ENCODE results near the gene NCOA3. TPM values are rescaled to one million over a fixed set of nuclear protein-coding genes. Genes with fewer than 3 reads are reported as not detected.
A peak's percentile ranks its signal among the peaks of the same experiment; 100 is the strongest.

Gene NCOA3
- polyA plus RNA-seq, 3 donors, result 13.5 to 21.8 (median 21.3) TPM

- H3K79me2 ChIP-seq (ENCODE audit: insufficient read depth, low read length), result peaks cover 100% of the 10 kb centered on the region
- Mint-ChIP-seq H3K27me3 (ENCODE audit: low read depth in 3 of 3) (peaks cover 0 to 1% (median 0%) of the 10 kb centered on the region in 3 donors), H3K27ac (no peak overlapping the region), H3K36me3 (peaks cover 9% of the 10 kb centered on the region in 2 donors), H3K9me3 (no peaks in the 10 kb centered on the region), H3K4me1 (peaks cover 30% of the 10 kb centered on the region), H3K4me3 (no peak overlapping the region)
- no peak overlapping the region for H3K4me2 ChIP-seq (replicated peaks; ENCODE audit: extremely low read depth, low read length, poor library complexity, severe bottlenecking)
- H3K4me1 ChIP-seq (ENCODE audit: control insufficient read depth in 1 of 2, insufficient read depth in 2 of 2, low read length in 2 of 2), result peaks cover 0 to 5% of the 10 kb centered on the region in 2 donors
- DNase-seq, result no peak
- no peaks in the 10 kb centered on the region for H3K27me3 ChIP-seq (ENCODE audit: control insufficient read depth in 2 of 2, insufficient read depth in 2 of 2, low read length in 2 of 2)
- no CpG with 5 or more reads among the region's 1 CpG for WGBS (ENCODE audit: insufficient coverage)
- H3K36me3 ChIP-seq (replicated peaks in 1 of 2; ENCODE audit: control insufficient read depth in 1 of 2, insufficient read depth in 2 of 2, low read length in 2 of 2), result peaks cover 0 to 12% of the 10 kb centered on the region in 2 donors
- no peak overlapping the region for H2AFZ ChIP-seq (ENCODE audit: insufficient read depth, low read depth, low read length, poor library complexity, severe bottlenecking)
- intact Hi-C loops (cut with micrococcal nuclease), result no loop called here
- H3K9ac ChIP-seq (ENCODE audit: insufficient read depth, low read length, poor library complexity, severe bottlenecking), result no peak overlapping the region
- H3K27ac ChIP-seq (ENCODE audit: low read depth in 1 of 2, low read length in 2 of 2), result peak overlapping the region in 1 of 2 donors; percentile 20
- H3K4me3 ChIP-seq (replicated peaks in 1 of 3; ENCODE audit: low read depth in 2 of 3, low read length in 3 of 3), result no peak overlapping the region
- H3K9me3 ChIP-seq (replicated peaks in 1 of 2; ENCODE audit: control insufficient read depth in 1 of 2, insufficient read depth in 1 of 2, low read length in 2 of 2), result no peaks in the 10 kb centered on the region
- peaks cover 100% of the 10 kb centered on the region for H4K20me1 ChIP-seq (ENCODE audit: insufficient read depth, low read length)
- TF ChIP-seq CTCF (IDR thresholded peaks at IDR 0.05), result no peak
Measured at GRCh38 chr20:47509685-47510084, 8.0 kb downstream of the NCOA3 start.

- H3K27ac ChIP-seq (ENCODE audit: low read depth in 1 of 2, low read length in 2 of 2), result no peak overlapping the region
- no peak overlapping the region for H2AFZ ChIP-seq (ENCODE audit: insufficient read depth, low read depth, low read length, poor library complexity, severe bottlenecking)
- no peak overlapping the region for H3K4me3 ChIP-seq (replicated peaks in 1 of 3; ENCODE audit: low read depth in 2 of 3, low read length in 3 of 3)
- H3K27me3 ChIP-seq (ENCODE audit: control insufficient read depth in 2 of 2, insufficient read depth in 2 of 2, low read length in 2 of 2), result no peaks in the 10 kb centered on the region
- H3K79me2 ChIP-seq (ENCODE audit: insufficient read depth, low read length), result peaks cover 100% of the 10 kb centered on the region
- no peak for DNase-seq
- peak overlapping the region in 1 of 7 donors; percentile 4 for H3K27ac Mint-ChIP-seq
- peaks cover 100% of the 10 kb centered on the region for H4K20me1 ChIP-seq (ENCODE audit: insufficient read depth, low read length)
- peaks cover 8 to 15% of the 10 kb centered on the region in 2 donors for H3K9me3 ChIP-seq (replicated peaks in 1 of 2; ENCODE audit: control insufficient read depth in 1 of 2, insufficient read depth in 1 of 2, low read length in 2 of 2)
- intact Hi-C loops (cut with micrococcal nuclease), result no loop called here
- WGBS (ENCODE audit: insufficient coverage), result no CpG with 5 or more reads among the region's 1 CpG
- no peak overlapping the region for H3K4me3 Mint-ChIP-seq
- H3K36me3 ChIP-seq (replicated peaks in 1 of 2; ENCODE audit: control insufficient read depth in 1 of 2, insufficient read depth in 2 of 2, low read length in 2 of 2), result peaks cover 6 to 30% of the 10 kb centered on the region in 2 donors
- H3K27me3 Mint-ChIP-seq (ENCODE audit: low read depth in 3 of 3), result peaks cover 0 to 2% (median 0%) of the 10 kb centered on the region in 3 donors
- H3K4me1 Mint-ChIP-seq, result peaks cover 3% of the 10 kb centered on the region
- peaks cover 37 to 48% of the 10 kb centered on the region in 2 donors for H3K36me3 Mint-ChIP-seq
- H3K4me1 ChIP-seq (ENCODE audit: control insufficient read depth in 1 of 2, insufficient read depth in 2 of 2, low read length in 2 of 2), result no peaks in the 10 kb centered on the region
- H3K9ac ChIP-seq (ENCODE audit: insufficient read depth, low read length, poor library complexity, severe bottlenecking), result no peak overlapping the region
- no peak overlapping the region for H3K4me2 ChIP-seq (replicated peaks; ENCODE audit: extremely low read depth, low read length, poor library complexity, severe bottlenecking)
- peaks cover 10 to 21% (median 14%) of the 10 kb centered on the region in 7 donors for H3K9me3 Mint-ChIP-seq
- TF ChIP-seq CTCF (IDR thresholded peaks at IDR 0.05), result no peak
Measured at GRCh38 chr20:47515843-47516242, 14.2 kb downstream of the NCOA3 start.

Measured in CD14-positive monocyte (primary cell).